ENCODE measurements around the gene KRT20. TPM values are rescaled to one million over a fixed set of nuclear protein-coding genes. Genes with fewer than 3 reads are reported as not detected.

KRT20 gene
- total and polyA plus RNA-seq, 2 donors: 0.85 to 3.8 TPM

DNA sequence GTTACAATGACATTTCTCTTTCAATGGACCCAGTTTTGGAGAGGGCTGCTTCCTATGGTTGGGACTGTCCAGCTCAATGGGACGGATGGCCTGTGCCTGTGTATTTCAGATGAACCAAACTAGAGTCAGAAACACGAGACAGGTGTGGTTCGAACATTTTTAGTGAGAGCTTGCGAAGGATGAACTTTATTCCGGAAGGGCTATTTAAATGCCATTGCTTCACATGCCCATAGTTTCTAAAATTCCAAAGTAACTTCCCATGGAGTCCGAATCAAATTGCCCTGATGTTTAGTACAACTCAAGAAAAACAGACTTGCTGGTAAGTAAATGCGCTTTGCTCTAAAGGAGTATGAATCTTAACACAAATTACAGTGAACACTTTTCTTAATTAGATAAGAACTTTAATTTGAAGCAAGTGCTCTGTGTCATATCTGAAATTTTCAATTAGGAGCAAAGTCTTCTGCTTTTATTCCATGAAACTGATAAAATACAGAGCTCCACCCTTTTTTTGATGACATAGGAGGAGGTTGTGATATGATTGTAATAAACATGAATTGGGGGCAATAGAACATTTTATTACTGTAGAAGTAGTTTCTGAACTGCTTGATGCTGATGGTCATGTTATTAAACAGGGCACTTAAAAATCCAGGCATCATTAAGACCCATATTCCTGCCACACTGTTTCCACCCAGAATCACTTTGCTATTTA lies 1.3 kb downstream of the KRT20 start:
- Histone ChIP-seq H3K36me3 (ENCODE audit: control insufficient read depth in 2 of 2, insufficient read depth in 2 of 2, low read length in 1 of 2) (no peaks in the 10 kb centered on the region), H3K4me1 (ENCODE audit: control insufficient read depth in 2 of 2, insufficient read depth in 2 of 2, low read length in 2 of 2) (no peaks in the 10 kb centered on the region), H3K4me3 (ENCODE audit: low read length in 2 of 2) (no peak overlapping the region), H3K27ac (ENCODE audit: low read depth in 1 of 2, low read length in 1 of 2) (no peak overlapping the region), H3K27me3 (ENCODE audit: control insufficient read depth in 2 of 2, insufficient read depth in 1 of 2, low read length in 1 of 2) (peaks cover 0 to 6% of the 10 kb centered on the region in 2 donors), H3K9me3 (ENCODE audit: control insufficient read depth in 2 of 2, insufficient read depth in 1 of 2, low read length in 1 of 2) (no peaks in the 10 kb centered on the region)
- WGBS: 98% methylated on average over 7 of the region's 7 CpGs
- no peak for DNase-seq (ENCODE audit: low read depth in 6 of 9, low spot score in 9 of 9)

DNA sequence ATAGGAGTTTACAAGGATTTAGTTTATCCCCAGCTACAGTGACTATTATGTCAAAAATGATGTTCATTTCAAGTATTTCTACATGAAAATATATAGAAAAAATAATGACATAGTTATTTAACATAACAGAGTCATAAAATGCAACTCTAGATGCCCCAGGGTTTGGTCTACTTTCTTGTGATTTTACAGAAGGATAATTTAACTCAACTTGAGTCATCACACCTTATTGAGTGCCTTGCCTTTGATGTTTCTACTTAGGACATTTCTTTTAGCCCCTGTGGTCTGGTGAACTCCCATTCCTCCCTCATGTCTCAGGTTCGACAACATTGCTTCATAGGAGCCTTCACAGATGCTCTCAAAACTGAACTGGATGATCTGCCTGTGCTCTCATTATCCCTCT lies 2.0 kb downstream of the KRT20 start:
- H3K9me3 ChIP-seq (ENCODE audit: control insufficient read depth in 2 of 2, insufficient read depth in 1 of 2, low read length in 1 of 2): no peaks in the 10 kb centered on the region
- no peak for DNase-seq (ENCODE audit: low read depth in 6 of 9, low spot score in 9 of 9)
- no peaks in the 10 kb centered on the region for H3K36me3 ChIP-seq (ENCODE audit: control insufficient read depth in 2 of 2, insufficient read depth in 2 of 2, low read length in 1 of 2)
- H3K27me3 ChIP-seq (ENCODE audit: control insufficient read depth in 2 of 2, insufficient read depth in 1 of 2, low read length in 1 of 2): peaks cover 0 to 6% of the 10 kb centered on the region in 2 donors
- H3K4me3 ChIP-seq (ENCODE audit: low read length in 2 of 2): no peak overlapping the region
- H3K27ac ChIP-seq (ENCODE audit: low read depth in 1 of 2, low read length in 1 of 2): no peak overlapping the region
- 95% methylated on average over 1 of the region's 1 CpG for WGBS
- no peaks in the 10 kb centered on the region for H3K4me1 ChIP-seq (ENCODE audit: control insufficient read depth in 2 of 2, insufficient read depth in 2 of 2, low read length in 2 of 2)

- Histone ChIP-seq H3K27ac (ENCODE audit: low read depth in 1 of 2, low read length in 1 of 2) (no peak overlapping the region), H3K36me3 (ENCODE audit: control insufficient read depth in 2 of 2, insufficient read depth in 2 of 2, low read length in 1 of 2) (no peaks in the 10 kb centered on the region), H3K4me1 (ENCODE audit: control insufficient read depth in 2 of 2, insufficient read depth in 2 of 2, low read length in 2 of 2) (no peaks in the 10 kb centered on the region), H3K27me3 (ENCODE audit: control insufficient read depth in 2 of 2, insufficient read depth in 1 of 2, low read length in 1 of 2) (no peaks in the 10 kb centered on the region), H3K4me3 (ENCODE audit: low read length in 2 of 2) (no peak overlapping the region), H3K9me3 (ENCODE audit: control insufficient read depth in 2 of 2, insufficient read depth in 1 of 2, low read length in 1 of 2) (no peaks in the 10 kb centered on the region)
- DNase-seq (ENCODE audit: low read depth in 6 of 9, low spot score in 9 of 9): no peak
- 92% methylated on average over 1 of the region's 1 CpG for WGBS
Observed at GRCh38 chr17:40879026-40879425, 6.0 kb downstream of the KRT20 start.

DNA sequence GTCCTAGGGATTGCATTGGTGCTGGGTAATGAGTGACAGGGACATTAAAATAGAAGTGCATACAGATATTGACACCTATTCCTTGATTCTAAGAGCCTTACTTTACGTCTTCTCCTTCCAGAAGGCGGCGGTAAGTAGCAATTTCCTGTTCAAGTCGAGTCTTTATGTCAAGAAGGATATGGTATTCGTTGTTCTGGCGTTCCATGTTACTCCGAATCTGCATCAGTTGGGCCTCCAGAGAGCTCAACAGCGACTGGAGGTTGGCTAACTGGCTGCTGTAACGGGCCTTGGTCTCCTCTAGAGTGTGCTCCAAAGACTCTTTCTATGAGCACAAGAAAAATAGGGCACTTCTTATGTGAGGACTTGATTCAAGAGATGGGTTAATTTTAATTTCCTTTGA lies 7.0 kb downstream of the KRT20 start:
- H3K4me3 ChIP-seq (ENCODE audit: low read length in 2 of 2): no peak overlapping the region
- H3K4me1 ChIP-seq (ENCODE audit: control insufficient read depth in 2 of 2, insufficient read depth in 2 of 2, low read length in 2 of 2): no peaks in the 10 kb centered on the region
- 94% methylated on average over 9 of the region's 9 CpGs for WGBS
- no peak for DNase-seq (ENCODE audit: low read depth in 6 of 9, low spot score in 9 of 9)
- no peaks in the 10 kb centered on the region for H3K9me3 ChIP-seq (ENCODE audit: control insufficient read depth in 2 of 2, insufficient read depth in 1 of 2, low read length in 1 of 2)
- H3K36me3 ChIP-seq (ENCODE audit: control insufficient read depth in 2 of 2, insufficient read depth in 2 of 2, low read length in 1 of 2): no peaks in the 10 kb centered on the region
- no peak overlapping the region for H3K27ac ChIP-seq (ENCODE audit: low read depth in 1 of 2, low read length in 1 of 2)
- no peaks in the 10 kb centered on the region for H3K27me3 ChIP-seq (ENCODE audit: control insufficient read depth in 2 of 2, insufficient read depth in 1 of 2, low read length in 1 of 2)

GRCh38 chr17:40873801-40874200 lies 11.2 kb downstream of the KRT20 start:
- Histone ChIP-seq H3K4me3 (ENCODE audit: low read length in 2 of 2) (no peak overlapping the region), H3K36me3 (ENCODE audit: control insufficient read depth in 2 of 2, insufficient read depth in 2 of 2, low read length in 1 of 2) (no peaks in the 10 kb centered on the region), H3K27ac (ENCODE audit: low read depth in 1 of 2, low read length in 1 of 2) (no peak overlapping the region), H3K27me3 (ENCODE audit: control insufficient read depth in 2 of 2, insufficient read depth in 1 of 2, low read length in 1 of 2) (peaks cover 0 to 2% of the 10 kb centered on the region in 2 donors), H3K9me3 (ENCODE audit: control insufficient read depth in 2 of 2, insufficient read depth in 1 of 2, low read length in 1 of 2) (no peaks in the 10 kb centered on the region), H3K4me1 (ENCODE audit: control insufficient read depth in 2 of 2, insufficient read depth in 2 of 2, low read length in 2 of 2) (no peaks in the 10 kb centered on the region)
- 100% methylated on average over 1 of the region's 1 CpG for WGBS
- DNase-seq (ENCODE audit: low read depth in 6 of 9, low spot score in 9 of 9): no peak

DNA sequence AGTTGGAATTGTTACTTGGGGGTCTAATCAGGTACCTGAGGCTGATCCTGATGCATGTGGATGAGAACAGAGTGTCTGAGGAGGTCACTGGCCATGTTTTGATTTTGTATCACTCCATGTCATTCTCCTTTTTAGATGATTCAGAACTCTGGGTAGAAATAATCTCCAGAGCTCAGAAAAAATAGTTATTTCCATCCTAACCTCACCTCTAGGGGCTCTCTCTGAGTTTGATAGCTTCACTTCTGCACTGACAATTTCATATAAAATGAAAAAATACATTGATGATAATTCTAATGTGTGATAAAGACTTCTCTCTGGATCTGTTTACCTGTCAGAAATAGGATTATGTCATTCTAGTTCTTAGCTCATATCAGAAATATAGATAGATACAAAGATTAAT lies 11.8 kb downstream of the KRT20 start:
- DNase-seq (ENCODE audit: low read depth in 6 of 9, low spot score in 9 of 9): no peak
- Histone ChIP-seq H3K27me3 (ENCODE audit: control insufficient read depth in 2 of 2, insufficient read depth in 1 of 2, low read length in 1 of 2) (peaks cover 0 to 2% of the 10 kb centered on the region in 2 donors), H3K4me1 (ENCODE audit: control insufficient read depth in 2 of 2, insufficient read depth in 2 of 2, low read length in 2 of 2) (no peaks in the 10 kb centered on the region), H3K36me3 (ENCODE audit: control insufficient read depth in 2 of 2, insufficient read depth in 2 of 2, low read length in 1 of 2) (no peaks in the 10 kb centered on the region), H3K4me3 (ENCODE audit: low read length in 2 of 2) (no peak overlapping the region), H3K27ac (ENCODE audit: low read depth in 1 of 2, low read length in 1 of 2) (no peak overlapping the region), H3K9me3 (ENCODE audit: control insufficient read depth in 2 of 2, insufficient read depth in 1 of 2, low read length in 1 of 2) (no peaks in the 10 kb centered on the region)

GRCh38 chr17:40872416-40872815 lies 12.6 kb downstream of the KRT20 start:
- no peak for DNase-seq (ENCODE audit: low read depth in 6 of 9, low spot score in 9 of 9)
- H3K36me3 ChIP-seq (ENCODE audit: control insufficient read depth in 2 of 2, insufficient read depth in 2 of 2, low read length in 1 of 2): no peaks in the 10 kb centered on the region
- no peaks in the 10 kb centered on the region for H3K9me3 ChIP-seq (ENCODE audit: control insufficient read depth in 2 of 2, insufficient read depth in 1 of 2, low read length in 1 of 2)
- H3K4me1 ChIP-seq (ENCODE audit: control insufficient read depth in 2 of 2, insufficient read depth in 2 of 2, low read length in 2 of 2): no peaks in the 10 kb centered on the region
- H3K4me3 ChIP-seq (ENCODE audit: low read length in 2 of 2): no peak overlapping the region
- H3K27ac ChIP-seq (ENCODE audit: low read depth in 1 of 2, low read length in 1 of 2): no peak overlapping the region
- peaks cover 0 to 2% of the 10 kb centered on the region in 2 donors for H3K27me3 ChIP-seq (ENCODE audit: control insufficient read depth in 2 of 2, insufficient read depth in 1 of 2, low read length in 1 of 2)

GRCh38 chr17:40871316-40871715 lies 13.7 kb downstream of the KRT20 start:
- H3K4me3 ChIP-seq (ENCODE audit: low read length in 2 of 2): no peak overlapping the region
- H3K36me3 ChIP-seq (ENCODE audit: control insufficient read depth in 2 of 2, insufficient read depth in 2 of 2, low read length in 1 of 2): no peaks in the 10 kb centered on the region
- no peak for DNase-seq (ENCODE audit: low read depth in 6 of 9, low spot score in 9 of 9)
- no peaks in the 10 kb centered on the region for H3K4me1 ChIP-seq (ENCODE audit: control insufficient read depth in 2 of 2, insufficient read depth in 2 of 2, low read length in 2 of 2)
- H3K9me3 ChIP-seq (ENCODE audit: control insufficient read depth in 2 of 2, insufficient read depth in 1 of 2, low read length in 1 of 2): no peaks in the 10 kb centered on the region
- H3K27ac ChIP-seq (ENCODE audit: low read depth in 1 of 2, low read length in 1 of 2): no peak overlapping the region
- H3K27me3 ChIP-seq (ENCODE audit: control insufficient read depth in 2 of 2, insufficient read depth in 1 of 2, low read length in 1 of 2): peaks cover 0 to 5% of the 10 kb centered on the region in 2 donors
- WGBS: 98% methylated on average over 7 of the region's 7 CpGs

- WGBS: 94% methylated on average over 4 of the region's 4 CpGs
- no peak for DNase-seq (ENCODE audit: low read depth in 6 of 9, low spot score in 9 of 9)
- Histone ChIP-seq H3K27me3 (ENCODE audit: control insufficient read depth in 2 of 2, insufficient read depth in 1 of 2, low read length in 1 of 2) (peaks cover 0 to 5% of the 10 kb centered on the region in 2 donors), H3K36me3 (ENCODE audit: control insufficient read depth in 2 of 2, insufficient read depth in 2 of 2, low read length in 1 of 2) (no peaks in the 10 kb centered on the region), H3K9me3 (ENCODE audit: control insufficient read depth in 2 of 2, insufficient read depth in 1 of 2, low read length in 1 of 2) (no peaks in the 10 kb centered on the region), H3K4me3 (ENCODE audit: low read length in 2 of 2) (no peak overlapping the region), H3K27ac (ENCODE audit: low read depth in 1 of 2, low read length in 1 of 2) (no peak overlapping the region), H3K4me1 (ENCODE audit: control insufficient read depth in 2 of 2, insufficient read depth in 2 of 2, low read length in 2 of 2) (no peaks in the 10 kb centered on the region)
Observed at GRCh38 chr17:40870136-40870535, 14.9 kb downstream of the KRT20 start.

Measured in thymus (tissue), 11 donors.